ENCODE measurements around the gene RHD. TPM values are rescaled to one million over a fixed set of nuclear protein-coding genes. Genes with fewer than 3 reads are reported as not detected.
A peak's percentile ranks its signal among the peaks of the same experiment; 100 is the strongest.

Gene RHD
- total and polyA plus RNA-seq, 10 of the 15 experiments (the other 5 are each of a cell fraction or from before 2014, with no cell fraction given): 0.02 to 0.34 (median 0.18) TPM; not detected in 6

DNA sequence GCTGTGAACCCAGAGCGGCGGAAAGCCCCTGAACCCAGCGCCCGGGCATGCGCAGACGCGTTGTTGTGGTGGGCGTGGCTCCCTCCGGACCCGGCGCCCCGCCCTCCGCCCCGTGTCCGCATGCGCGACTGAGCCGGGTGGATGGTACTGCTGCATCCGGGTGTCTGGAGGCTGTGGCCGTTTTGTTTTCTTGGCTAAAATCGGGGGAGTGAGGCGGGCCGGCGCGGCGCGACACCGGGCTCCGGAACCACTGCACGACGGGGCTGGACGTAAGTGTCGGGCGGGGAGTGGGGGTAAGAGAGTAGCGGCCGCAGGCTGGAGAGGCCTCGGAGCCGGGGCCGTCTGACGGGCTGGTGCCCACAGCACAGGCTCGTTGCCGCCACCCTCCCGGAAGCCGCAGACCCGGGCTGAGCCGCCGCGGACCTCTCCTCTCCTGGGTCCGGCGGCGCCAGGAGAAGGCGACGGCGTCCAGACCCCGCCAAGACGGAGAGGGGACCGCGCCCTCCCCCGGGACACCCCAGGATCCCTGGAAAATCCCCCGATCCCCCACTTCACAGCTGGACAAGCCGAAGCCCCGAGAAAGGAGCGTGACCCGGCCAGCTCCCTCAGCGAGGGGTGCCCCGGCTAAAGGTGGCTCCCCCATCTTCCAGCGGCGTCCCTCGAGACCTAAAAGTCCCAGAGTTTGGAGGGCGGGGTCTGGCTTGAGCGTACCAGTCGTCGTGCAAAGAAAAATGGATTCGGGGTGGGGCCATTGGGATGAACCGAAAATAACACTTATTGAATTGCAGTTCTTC, 66.1 kb downstream of the RHD start, which contains the start of gene TMEM50A (continued):
- TF ChIP-seq, protein P1, sequence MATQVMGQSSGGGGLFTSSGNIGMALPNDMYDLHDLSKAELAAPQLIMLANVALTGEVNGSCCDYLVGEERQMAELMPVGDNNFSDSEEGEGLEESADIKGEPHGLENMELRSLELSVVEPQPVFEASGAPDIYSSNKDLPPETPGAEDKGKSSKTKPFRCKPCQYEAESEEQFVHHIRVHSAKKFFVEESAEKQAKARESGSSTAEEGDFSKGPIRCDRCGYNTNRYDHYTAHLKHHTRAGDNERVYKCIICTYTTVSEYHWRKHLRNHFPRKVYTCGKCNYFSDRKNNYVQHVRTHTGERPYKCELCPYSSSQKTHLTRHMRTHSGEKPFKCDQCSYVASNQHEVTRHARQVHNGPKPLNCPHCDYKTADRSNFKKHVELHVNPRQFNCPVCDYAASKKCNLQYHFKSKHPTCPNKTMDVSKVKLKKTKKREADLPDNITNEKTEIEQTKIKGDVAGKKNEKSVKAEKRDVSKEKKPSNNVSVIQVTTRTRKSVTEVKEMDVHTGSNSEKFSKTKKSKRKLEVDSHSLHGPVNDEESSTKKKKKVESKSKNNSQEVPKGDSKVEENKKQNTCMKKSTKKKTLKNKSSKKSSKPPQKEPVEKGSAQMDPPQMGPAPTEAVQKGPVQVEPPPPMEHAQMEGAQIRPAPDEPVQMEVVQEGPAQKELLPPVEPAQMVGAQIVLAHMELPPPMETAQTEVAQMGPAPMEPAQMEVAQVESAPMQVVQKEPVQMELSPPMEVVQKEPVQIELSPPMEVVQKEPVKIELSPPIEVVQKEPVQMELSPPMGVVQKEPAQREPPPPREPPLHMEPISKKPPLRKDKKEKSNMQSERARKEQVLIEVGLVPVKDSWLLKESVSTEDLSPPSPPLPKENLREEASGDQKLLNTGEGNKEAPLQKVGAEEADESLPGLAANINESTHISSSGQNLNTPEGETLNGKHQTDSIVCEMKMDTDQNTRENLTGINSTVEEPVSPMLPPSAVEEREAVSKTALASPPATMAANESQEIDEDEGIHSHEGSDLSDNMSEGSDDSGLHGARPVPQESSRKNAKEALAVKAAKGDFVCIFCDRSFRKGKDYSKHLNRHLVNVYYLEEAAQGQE (IDR thresholded peaks at IDR 0.05; ENCODE audit: low read depth, low read length): no peak
- TF ChIP-seq SRF (IDR thresholded peaks at IDR 0.05; ENCODE audit: low read depth in 2 of 2, low read length in 2 of 2) (no peak), RCOR1 (conservative IDR thresholded peaks at IDR 0.05; ENCODE audit: low read depth, low read length) (no peak), TAF1 (IDR thresholded peaks at IDR 0.05; ENCODE audit: borderline replicate concordance, low read depth, low read length) (peak; percentile 20; the same call in 1 of the 2 replicates), SUPT20H (IDR thresholded peaks at IDR 0.05; ENCODE audit: borderline replicate concordance, control insufficient read depth, low read depth, low read length) (no peak), ZNF217 (IDR thresholded peaks at IDR 0.05) (no peak), TBL1XR1 (IDR thresholded peaks at IDR 0.05; ENCODE audit: low read depth, low read length) (no peak), HCFC1 (IDR thresholded peaks at IDR 0.05; ENCODE audit: low read length) (no peak), ZNF274 (IDR thresholded peaks at IDR 0.05; ENCODE audit: insufficient read depth, insufficient read length) (no peak), PAX8 (IDR thresholded peaks at IDR 0.05) (no peak), BHLHE40 (IDR thresholded peaks at IDR 0.05; ENCODE audit: borderline replicate concordance in 1 of 2, low read depth in 2 of 2, low read length in 1 of 2) (no peak; a peak in 1 of 4 replicates), YY1 (IDR thresholded peaks at IDR 0.05; ENCODE audit: low read depth, low read length) (no peak), LARP7 (IDR thresholded peaks at IDR 0.05) (peak; percentile 90), SMARCA5 (IDR thresholded peaks at IDR 0.05) (0 out of 2 replicates have a peak, but pooled peaks have one; percentile 52), ZNF622 (IDR thresholded peaks at IDR 0.05) (no peak), MYB (IDR thresholded peaks at IDR 0.05; ENCODE audit: borderline replicate concordance, low read depth, low read length) (no peak), KAT2A (conservative IDR thresholded peaks at IDR 0.05; ENCODE audit: control insufficient read depth, low read depth, low read length) (no peak), PML (IDR thresholded peaks at IDR 0.05; ENCODE audit: low read length) (peak; percentile 69; the same call in 1 of the 2 replicates), NFYB (IDR thresholded peaks at IDR 0.05; ENCODE audit: insufficient read depth, low read depth, low read length) (no peak), GABPA (IDR thresholded peaks at IDR 0.05; ENCODE audit: low read depth) (peak; percentile 59; the same call in 1 of the 2 replicates), SREBF2 (IDR thresholded peaks at IDR 0.05; ENCODE audit: low read length) (no peak)
- TF ChIP-seq, protein P2, sequence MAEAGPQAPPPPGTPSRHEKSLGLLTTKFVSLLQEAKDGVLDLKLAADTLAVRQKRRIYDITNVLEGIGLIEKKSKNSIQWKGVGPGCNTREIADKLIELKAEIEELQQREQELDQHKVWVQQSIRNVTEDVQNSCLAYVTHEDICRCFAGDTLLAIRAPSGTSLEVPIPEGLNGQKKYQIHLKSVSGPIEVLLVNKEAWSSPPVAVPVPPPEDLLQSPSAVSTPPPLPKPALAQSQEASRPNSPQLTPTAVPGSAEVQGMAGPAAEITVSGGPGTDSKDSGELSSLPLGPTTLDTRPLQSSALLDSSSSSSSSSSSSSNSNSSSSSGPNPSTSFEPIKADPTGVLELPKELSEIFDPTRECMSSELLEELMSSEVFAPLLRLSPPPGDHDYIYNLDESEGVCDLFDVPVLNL (IDR thresholded peaks at IDR 0.05; ENCODE audit: low read depth, low read length): no peak
- TF ChIP-seq, protein P3, sequence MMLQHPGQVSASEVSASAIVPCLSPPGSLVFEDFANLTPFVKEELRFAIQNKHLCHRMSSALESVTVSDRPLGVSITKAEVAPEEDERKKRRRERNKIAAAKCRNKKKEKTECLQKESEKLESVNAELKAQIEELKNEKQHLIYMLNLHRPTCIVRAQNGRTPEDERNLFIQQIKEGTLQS (IDR thresholded peaks at IDR 0.05; ENCODE audit: borderline replicate concordance, extremely low read depth, low read depth, low read length): no peak
- TF ChIP-seq, protein P4, sequence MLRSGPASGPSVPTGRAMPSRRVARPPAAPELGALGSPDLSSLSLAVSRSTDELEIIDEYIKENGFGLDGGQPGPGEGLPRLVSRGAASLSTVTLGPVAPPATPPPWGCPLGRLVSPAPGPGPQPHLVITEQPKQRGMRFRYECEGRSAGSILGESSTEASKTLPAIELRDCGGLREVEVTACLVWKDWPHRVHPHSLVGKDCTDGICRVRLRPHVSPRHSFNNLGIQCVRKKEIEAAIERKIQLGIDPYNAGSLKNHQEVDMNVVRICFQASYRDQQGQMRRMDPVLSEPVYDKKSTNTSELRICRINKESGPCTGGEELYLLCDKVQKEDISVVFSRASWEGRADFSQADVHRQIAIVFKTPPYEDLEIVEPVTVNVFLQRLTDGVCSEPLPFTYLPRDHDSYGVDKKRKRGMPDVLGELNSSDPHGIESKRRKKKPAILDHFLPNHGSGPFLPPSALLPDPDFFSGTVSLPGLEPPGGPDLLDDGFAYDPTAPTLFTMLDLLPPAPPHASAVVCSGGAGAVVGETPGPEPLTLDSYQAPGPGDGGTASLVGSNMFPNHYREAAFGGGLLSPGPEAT (IDR thresholded peaks at IDR 0.05; ENCODE audit: low read depth): peak; percentile 61; the same call in 1 of the 2 replicates
